Measurements from ENCODE around the gene SPOCK1.

Gene SPOCK1

DNA sequence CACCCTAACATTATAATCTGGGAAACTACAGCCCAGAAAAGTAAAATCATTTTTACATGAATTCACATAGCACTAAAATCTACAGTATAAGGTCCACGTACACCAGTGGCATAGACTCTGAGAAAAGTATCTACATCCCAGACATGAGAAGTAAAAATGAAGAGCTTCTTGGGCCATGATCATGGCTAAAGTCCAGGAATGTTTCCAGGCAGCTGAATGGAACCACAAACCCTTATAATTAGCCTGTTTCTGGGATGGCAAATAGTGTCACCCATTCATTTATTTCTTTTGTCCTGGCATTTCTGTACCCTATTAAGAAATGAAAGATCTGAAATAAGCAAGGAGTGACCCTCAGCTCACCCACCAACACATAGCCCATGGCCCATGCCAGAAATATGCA lies 217.9 kb downstream of the SPOCK1 start:
- TF ChIP-seq, protein P1, sequence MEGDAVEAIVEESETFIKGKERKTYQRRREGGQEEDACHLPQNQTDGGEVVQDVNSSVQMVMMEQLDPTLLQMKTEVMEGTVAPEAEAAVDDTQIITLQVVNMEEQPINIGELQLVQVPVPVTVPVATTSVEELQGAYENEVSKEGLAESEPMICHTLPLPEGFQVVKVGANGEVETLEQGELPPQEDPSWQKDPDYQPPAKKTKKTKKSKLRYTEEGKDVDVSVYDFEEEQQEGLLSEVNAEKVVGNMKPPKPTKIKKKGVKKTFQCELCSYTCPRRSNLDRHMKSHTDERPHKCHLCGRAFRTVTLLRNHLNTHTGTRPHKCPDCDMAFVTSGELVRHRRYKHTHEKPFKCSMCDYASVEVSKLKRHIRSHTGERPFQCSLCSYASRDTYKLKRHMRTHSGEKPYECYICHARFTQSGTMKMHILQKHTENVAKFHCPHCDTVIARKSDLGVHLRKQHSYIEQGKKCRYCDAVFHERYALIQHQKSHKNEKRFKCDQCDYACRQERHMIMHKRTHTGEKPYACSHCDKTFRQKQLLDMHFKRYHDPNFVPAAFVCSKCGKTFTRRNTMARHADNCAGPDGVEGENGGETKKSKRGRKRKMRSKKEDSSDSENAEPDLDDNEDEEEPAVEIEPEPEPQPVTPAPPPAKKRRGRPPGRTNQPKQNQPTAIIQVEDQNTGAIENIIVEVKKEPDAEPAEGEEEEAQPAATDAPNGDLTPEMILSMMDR (IDR thresholded peaks at IDR 0.05; ENCODE audit: insufficient read depth, low read length): no peak
- TF ChIP-seq SPI1 (IDR thresholded peaks at IDR 0.05; ENCODE audit: borderline replicate concordance, low read depth) (no peak), POLR2AphosphoS5 (IDR thresholded peaks at IDR 0.05; ENCODE audit: low read depth) (no peak), GABPA (IDR thresholded peaks at IDR 0.05; ENCODE audit: low read depth) (no peak)
- TF ChIP-seq, protein P2, sequence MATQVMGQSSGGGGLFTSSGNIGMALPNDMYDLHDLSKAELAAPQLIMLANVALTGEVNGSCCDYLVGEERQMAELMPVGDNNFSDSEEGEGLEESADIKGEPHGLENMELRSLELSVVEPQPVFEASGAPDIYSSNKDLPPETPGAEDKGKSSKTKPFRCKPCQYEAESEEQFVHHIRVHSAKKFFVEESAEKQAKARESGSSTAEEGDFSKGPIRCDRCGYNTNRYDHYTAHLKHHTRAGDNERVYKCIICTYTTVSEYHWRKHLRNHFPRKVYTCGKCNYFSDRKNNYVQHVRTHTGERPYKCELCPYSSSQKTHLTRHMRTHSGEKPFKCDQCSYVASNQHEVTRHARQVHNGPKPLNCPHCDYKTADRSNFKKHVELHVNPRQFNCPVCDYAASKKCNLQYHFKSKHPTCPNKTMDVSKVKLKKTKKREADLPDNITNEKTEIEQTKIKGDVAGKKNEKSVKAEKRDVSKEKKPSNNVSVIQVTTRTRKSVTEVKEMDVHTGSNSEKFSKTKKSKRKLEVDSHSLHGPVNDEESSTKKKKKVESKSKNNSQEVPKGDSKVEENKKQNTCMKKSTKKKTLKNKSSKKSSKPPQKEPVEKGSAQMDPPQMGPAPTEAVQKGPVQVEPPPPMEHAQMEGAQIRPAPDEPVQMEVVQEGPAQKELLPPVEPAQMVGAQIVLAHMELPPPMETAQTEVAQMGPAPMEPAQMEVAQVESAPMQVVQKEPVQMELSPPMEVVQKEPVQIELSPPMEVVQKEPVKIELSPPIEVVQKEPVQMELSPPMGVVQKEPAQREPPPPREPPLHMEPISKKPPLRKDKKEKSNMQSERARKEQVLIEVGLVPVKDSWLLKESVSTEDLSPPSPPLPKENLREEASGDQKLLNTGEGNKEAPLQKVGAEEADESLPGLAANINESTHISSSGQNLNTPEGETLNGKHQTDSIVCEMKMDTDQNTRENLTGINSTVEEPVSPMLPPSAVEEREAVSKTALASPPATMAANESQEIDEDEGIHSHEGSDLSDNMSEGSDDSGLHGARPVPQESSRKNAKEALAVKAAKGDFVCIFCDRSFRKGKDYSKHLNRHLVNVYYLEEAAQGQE (IDR thresholded peaks at IDR 0.05; ENCODE audit: insufficient replicate concordance, low read depth): no peak
- DNase-seq (ENCODE audit: low read depth in 1 of 2, low spot score in 1 of 2): no peak
- no peak overlapping the region for H3K27ac ChIP-seq (replicated peaks)
- no peak overlapping the region for H3K4me3 ChIP-seq (replicated peaks; ENCODE audit: insufficient read depth, low read length)
- H3K27me3 ChIP-seq (ENCODE audit: insufficient read depth, poor library complexity, severe bottlenecking): no peaks in the 10 kb centered on the region

DNA sequence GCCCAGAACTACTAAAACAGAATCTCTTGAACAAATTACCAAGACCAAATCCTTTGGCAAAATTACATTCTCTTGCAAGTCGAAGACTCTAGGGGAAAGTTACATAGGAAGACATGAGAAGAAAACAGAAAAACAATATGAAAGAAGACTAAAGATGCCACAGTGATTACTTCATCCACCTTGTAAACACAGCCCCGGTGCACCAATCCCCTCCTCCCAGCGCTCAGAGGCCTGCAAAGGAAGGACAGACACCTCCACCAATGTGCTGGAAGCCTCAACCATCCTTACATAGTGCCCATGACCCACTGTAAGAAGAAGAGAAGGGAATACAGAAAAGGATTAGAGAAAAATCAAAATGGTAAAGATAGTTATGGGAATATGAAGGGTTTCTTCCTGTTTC lies 218.5 kb downstream of the SPOCK1 start:
- DNase-seq (ENCODE audit: low read depth in 1 of 2, low spot score in 1 of 2): no peak
- H3K27ac ChIP-seq (replicated peaks): no peak overlapping the region
- no peak overlapping the region for H3K4me3 ChIP-seq (replicated peaks; ENCODE audit: insufficient read depth, low read length)
- TF ChIP-seq SPI1 (IDR thresholded peaks at IDR 0.05; ENCODE audit: borderline replicate concordance, low read depth): no peak
- TF ChIP-seq GABPA (IDR thresholded peaks at IDR 0.05; ENCODE audit: low read depth): no peak
- TF ChIP-seq, protein P2 (IDR thresholded peaks at IDR 0.05; ENCODE audit: insufficient replicate concordance, low read depth): no peak
- TF ChIP-seq, protein P1 (IDR thresholded peaks at IDR 0.05; ENCODE audit: insufficient read depth, low read length): no peak
- TF ChIP-seq POLR2AphosphoS5 (IDR thresholded peaks at IDR 0.05; ENCODE audit: low read depth): no peak
- H3K27me3 ChIP-seq (ENCODE audit: insufficient read depth, poor library complexity, severe bottlenecking): no peaks in the 10 kb centered on the region

DNA sequence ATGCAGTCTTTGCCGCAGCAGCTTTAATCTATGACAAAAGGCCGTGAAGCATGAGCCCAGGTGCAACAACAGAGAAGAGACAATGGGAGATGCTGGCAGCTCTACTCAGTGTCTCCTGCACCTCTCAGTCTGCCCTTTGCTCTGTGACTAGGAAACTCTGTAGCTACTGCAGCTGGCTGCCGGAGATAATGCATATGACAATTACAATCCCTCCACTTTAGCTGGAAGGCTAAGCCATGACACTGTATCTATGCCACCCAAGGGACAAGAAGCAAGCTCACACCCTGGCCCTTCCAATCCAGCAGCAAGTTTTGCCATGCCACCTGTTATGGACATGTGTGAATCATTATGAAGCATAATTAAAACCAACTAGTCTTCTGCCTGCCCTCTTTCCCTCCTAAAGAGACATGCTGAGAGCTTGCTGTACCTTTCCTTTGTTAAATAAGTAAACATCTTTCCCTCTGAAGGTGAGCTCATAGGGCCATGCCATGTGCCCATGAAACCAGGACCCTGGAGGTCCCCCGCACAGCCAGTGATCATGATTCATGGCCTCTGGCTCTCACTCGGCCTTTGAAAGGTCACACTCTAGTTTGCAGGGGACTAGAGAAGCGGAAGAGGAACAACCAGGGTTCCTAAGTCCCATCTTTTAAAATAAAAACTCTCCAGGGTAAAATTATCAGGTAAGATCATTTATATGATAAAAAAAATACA lies 219.4 kb downstream of the SPOCK1 start:
- no peak for DNase-seq (ENCODE audit: low read depth in 1 of 2, low spot score in 1 of 2)
- TF ChIP-seq, protein P2 (IDR thresholded peaks at IDR 0.05; ENCODE audit: insufficient replicate concordance, low read depth): no peak
- TF ChIP-seq POLR2AphosphoS5 (IDR thresholded peaks at IDR 0.05; ENCODE audit: low read depth) (no peak), GABPA (IDR thresholded peaks at IDR 0.05; ENCODE audit: low read depth) (no peak), SPI1 (IDR thresholded peaks at IDR 0.05; ENCODE audit: borderline replicate concordance, low read depth) (no peak)
- TF ChIP-seq, protein P1 (IDR thresholded peaks at IDR 0.05; ENCODE audit: insufficient read depth, low read length): no peak
- Histone ChIP-seq H3K27ac (replicated peaks) (no peak overlapping the region), H3K27me3 (ENCODE audit: insufficient read depth, poor library complexity, severe bottlenecking) (no peaks in the 10 kb centered on the region), H3K4me3 (replicated peaks; ENCODE audit: insufficient read depth, low read length) (no peak overlapping the region)

Data from HL-60 (cell line).